ENCODE measurements around the gene GNA15.

GNA15 gene

GRCh38 chr19:3175781-3176714 lies 40.2 kb downstream of the GNA15 start:
- no peak for DNase-seq (ENCODE audit: low read depth)

GRCh38 chr19:3176715-3177501 lies 41.1 kb downstream of the GNA15 start:
- DNase-seq (ENCODE audit: low read depth) = peak; percentile 70

- no peak for DNase-seq (ENCODE audit: low read depth)
Observed at GRCh38 chr19:3178377-3178972, 42.6 kb downstream of the GNA15 start, which contains the start of gene S1PR4. Gene S1PR4, plus strand, starts transcription at chr19:3178769. Its CDS starts 24 bp downstream, at chr19:3178793.

- no peak for DNase-seq (ENCODE audit: low read depth)
Observed at GRCh38 chr19:3178973-3179738, 43.3 kb downstream of the GNA15 start.

GRCh38 chr19:3179739-3180293 lies 44.0 kb downstream of the GNA15 start:
- no peak for DNase-seq (ENCODE audit: low read depth)

- no peak for DNase-seq (ENCODE audit: low read depth)
Observed at GRCh38 chr19:3183721-3184641, 48.1 kb downstream of the GNA15 start.

- peak; percentile 52 for DNase-seq (ENCODE audit: low read depth)
Observed at GRCh38 chr19:3184847-3185460, 49.1 kb downstream of the GNA15 start.

- peak; percentile 90 for DNase-seq (ENCODE audit: low read depth)
Observed at GRCh38 chr19:3185461-3186159, 49.8 kb downstream of the GNA15 start, which contains the start of gene NCLN. Gene NCLN, plus strand, starts transcription at chr19:3185930. Its CDS starts 101 bp downstream, at chr19:3186031.

- no peak for DNase-seq (ENCODE audit: low read depth)
Observed at GRCh38 chr19:3186160-3186688, 50.4 kb downstream of the GNA15 start.

GRCh38 chr19:3186891-3187661 lies 51.2 kb downstream of the GNA15 start:
- DNase-seq (ENCODE audit: low read depth) = no peak

- DNase-seq (ENCODE audit: low read depth) = no peak
Observed at GRCh38 chr19:3187662-3188511, 52.1 kb downstream of the GNA15 start.

- no peak for DNase-seq (ENCODE audit: low read depth)
Observed at GRCh38 chr19:3188627-3189596, 53.1 kb downstream of the GNA15 start.

GRCh38 chr19:3189702-3190469 lies 54.1 kb downstream of the GNA15 start:
- DNase-seq (ENCODE audit: low read depth) = no peak

- DNase-seq (ENCODE audit: low read depth) = no peak
Observed at GRCh38 chr19:3190470-3190770, 54.6 kb downstream of the GNA15 start.

Measured in stimulated activated CD4-positive, alpha-beta T cell treated with anti-CD3 and anti-CD28 coated beads, Interleukin-2, amount 100 ng/mL, for 4 hours (primary cell).